ENCODE results near the gene RAB11FIP3. TPM values are rescaled to one million over a fixed set of nuclear protein-coding genes. Genes with fewer than 3 reads are reported as not detected.
A peak's percentile ranks its signal among the peaks of the same experiment; 100 is the strongest.

Gene RAB11FIP3
- total RNA-seq, 1 donor from 2014 or later: 81.5 TPM

Small RNA genes lying within 50 kb of the gene (microRNA-seq; reads per million reads assigned to microRNA genes)
- gene MIR3176 (ENCODE audit: unreplicated experiment) (47.8 reads per million, percentile 77 among the genes with 10 or more reads in this experiment), gene MIR5587 (ENCODE audit: unreplicated experiment) (3.6 reads per million, percentile 42 among the genes with 10 or more reads in this experiment)

Other genes with a start within 250 kb of the RAB11FIP3 start
- gene HBA1, start 249.0 kb upstream of the RAB11FIP3 start, total RNA-seq (ENCODE audit: unreplicated experiment): not detected
- gene HBQ1, start 245.2 kb upstream of the RAB11FIP3 start, total RNA-seq (ENCODE audit: unreplicated experiment): not detected
- 92.2 TPM for gene LUC7L, start 196.2 kb upstream of the RAB11FIP3 start, total RNA-seq (ENCODE audit: unreplicated experiment)
- gene FAM234A, start 190.8 kb upstream of the RAB11FIP3 start, total RNA-seq (ENCODE audit: unreplicated experiment): 72.3 TPM
- not detected for gene RGS11, start 149.7 kb upstream of the RAB11FIP3 start, total RNA-seq (ENCODE audit: unreplicated experiment)
- not detected for gene ARHGDIG, start 145.1 kb upstream of the RAB11FIP3 start, total RNA-seq (ENCODE audit: unreplicated experiment)
- not detected for gene PDIA2, start 142.5 kb upstream of the RAB11FIP3 start, total RNA-seq (ENCODE audit: unreplicated experiment)
- gene AXIN1, start 72.9 kb upstream of the RAB11FIP3 start, total RNA-seq (ENCODE audit: unreplicated experiment): 17.5 TPM
- gene MRPL28, start 55.1 kb upstream of the RAB11FIP3 start, total RNA-seq (ENCODE audit: unreplicated experiment): 70.8 TPM
- 133 TPM for gene PGAP6, start 43.7 kb upstream of the RAB11FIP3 start, total RNA-seq (ENCODE audit: unreplicated experiment)
- 139 TPM for gene NME4, start 28.4 kb upstream of the RAB11FIP3 start, total RNA-seq (ENCODE audit: unreplicated experiment)
- gene DECR2, start 23.8 kb upstream of the RAB11FIP3 start, total RNA-seq (ENCODE audit: unreplicated experiment): 14.6 TPM
- 49.0 TPM for gene CAPN15, start 102.1 kb downstream of the RAB11FIP3 start, total RNA-seq (ENCODE audit: unreplicated experiment)
- not detected for gene PRR35, start 134.7 kb downstream of the RAB11FIP3 start, total RNA-seq (ENCODE audit: unreplicated experiment)
- gene NHLRC4, start 141.4 kb downstream of the RAB11FIP3 start, total RNA-seq (ENCODE audit: unreplicated experiment): 0.69 TPM
- gene PIGQ, start 144.3 kb downstream of the RAB11FIP3 start, total RNA-seq (ENCODE audit: unreplicated experiment): 38.4 TPM
- gene RAB40C, start 164.4 kb downstream of the RAB11FIP3 start, total RNA-seq (ENCODE audit: unreplicated experiment): 18.5 TPM
- 0.44 TPM for gene WFIKKN1, start 205.3 kb downstream of the RAB11FIP3 start, total RNA-seq (ENCODE audit: unreplicated experiment)
- 48.5 TPM for gene METTL26, start 210.7 kb downstream of the RAB11FIP3 start, total RNA-seq (ENCODE audit: unreplicated experiment)
- 2.9 TPM for gene MCRIP2, start 216.2 kb downstream of the RAB11FIP3 start, total RNA-seq (ENCODE audit: unreplicated experiment)
- 25.2 TPM for gene WDR90, start 223.7 kb downstream of the RAB11FIP3 start, total RNA-seq (ENCODE audit: unreplicated experiment)
- 121 TPM for gene RHOT2, start 242.5 kb downstream of the RAB11FIP3 start, total RNA-seq (ENCODE audit: unreplicated experiment)

Measured in endothelial cell (in vitro differentiated cells).